ENCODE data around the gene SYCN.
"Not testable (repeated sequence)": the region's sequence is repeated elsewhere in the genome, so short reads cannot be mapped to it uniquely, and the experiment has no call there.

Gene SYCN

DNA sequence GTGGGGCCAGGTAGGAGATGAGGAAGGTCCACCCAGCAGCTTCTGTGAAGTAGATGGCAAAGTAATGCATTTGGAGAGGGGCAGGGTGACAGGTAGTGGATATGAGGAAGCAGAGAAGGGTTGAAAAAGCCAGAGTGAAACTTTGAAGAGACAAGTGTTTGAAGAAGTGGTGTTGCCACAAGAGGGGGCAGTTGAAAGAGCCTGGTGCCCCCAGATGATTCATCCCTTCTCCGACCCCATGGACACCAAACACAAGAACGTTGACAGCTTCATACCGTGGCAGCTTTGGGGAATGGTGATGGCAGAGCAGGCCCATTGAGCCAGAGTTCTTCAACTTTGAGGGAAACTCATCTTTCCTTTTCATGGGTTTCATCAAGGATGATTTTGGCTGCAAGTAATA lies 20.8 kb upstream of the SYCN start:
- DNase-seq (ENCODE audit: low read depth): no peak

GRCh38 chr19:39223703-39224279 lies 19.7 kb upstream of the SYCN start:
- DNase-seq (ENCODE audit: low read depth): no peak

DNA sequence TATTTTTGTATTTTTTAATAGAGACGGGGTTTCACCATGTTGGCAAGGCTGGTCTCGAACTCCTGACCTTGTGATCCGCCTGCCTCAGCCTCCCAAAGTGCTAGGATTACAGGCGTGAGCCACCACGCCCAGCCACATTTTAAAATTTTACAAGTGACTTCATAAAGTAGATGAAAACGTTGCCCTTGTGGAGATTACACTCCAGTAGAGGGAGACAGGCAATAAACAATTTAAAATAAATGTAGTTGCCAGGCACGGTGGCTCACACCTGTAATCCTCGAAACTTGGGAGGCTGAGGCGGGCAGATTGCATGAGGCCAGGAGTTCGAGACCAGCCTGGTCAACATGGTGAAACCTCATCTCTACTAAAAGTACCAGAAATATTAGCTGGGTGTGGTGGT lies 15.0 kb upstream of the SYCN start:
- not testable (repeated sequence) for DNase-seq (ENCODE audit: low read depth)

- no peak for DNase-seq (ENCODE audit: low read depth)
Measured at GRCh38 chr19:39218230-39219007, 14.4 kb upstream of the SYCN start.

DNA sequence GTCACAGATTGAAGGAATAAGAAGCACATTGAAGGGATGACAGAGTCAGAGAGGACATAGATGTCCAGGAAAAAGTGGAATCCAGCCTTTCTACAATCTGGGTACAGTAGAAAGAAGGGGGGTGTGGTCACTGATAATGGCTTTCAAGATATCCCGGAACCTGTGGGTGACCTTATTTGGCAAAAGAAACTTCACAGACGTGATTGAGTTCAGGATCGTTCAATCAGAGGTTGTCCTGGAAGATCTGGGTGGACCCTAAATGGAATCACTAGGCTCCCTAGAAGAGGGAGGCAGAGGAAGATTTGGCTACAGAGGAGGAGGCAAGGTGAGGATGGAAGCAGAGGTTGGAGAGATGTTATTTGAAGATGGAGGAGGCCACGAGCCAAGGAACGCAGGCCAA lies 13.0 kb upstream of the SYCN start:
- no peak for DNase-seq (ENCODE audit: low read depth)

DNA sequence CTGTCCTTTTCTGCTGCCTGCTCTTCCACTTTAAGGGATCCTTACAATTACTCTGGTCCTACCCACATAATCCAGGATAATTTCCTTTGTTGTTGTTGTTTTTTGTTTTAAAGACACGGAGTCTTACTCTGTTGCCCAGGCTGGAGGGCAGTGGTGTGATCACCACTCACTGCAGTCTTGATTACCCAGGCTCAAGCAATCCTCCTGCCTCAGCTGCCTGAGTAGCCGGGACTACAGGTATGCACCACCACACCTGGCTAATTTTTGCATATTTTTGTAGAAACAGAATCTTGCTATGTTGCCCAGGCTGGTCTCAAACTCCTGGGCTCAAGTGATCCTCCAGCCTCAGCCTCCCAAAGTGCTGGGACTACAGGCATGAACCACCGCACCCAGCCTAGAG lies 11.3 kb upstream of the SYCN start:
- not testable (repeated sequence) for DNase-seq (ENCODE audit: low read depth)

DNA sequence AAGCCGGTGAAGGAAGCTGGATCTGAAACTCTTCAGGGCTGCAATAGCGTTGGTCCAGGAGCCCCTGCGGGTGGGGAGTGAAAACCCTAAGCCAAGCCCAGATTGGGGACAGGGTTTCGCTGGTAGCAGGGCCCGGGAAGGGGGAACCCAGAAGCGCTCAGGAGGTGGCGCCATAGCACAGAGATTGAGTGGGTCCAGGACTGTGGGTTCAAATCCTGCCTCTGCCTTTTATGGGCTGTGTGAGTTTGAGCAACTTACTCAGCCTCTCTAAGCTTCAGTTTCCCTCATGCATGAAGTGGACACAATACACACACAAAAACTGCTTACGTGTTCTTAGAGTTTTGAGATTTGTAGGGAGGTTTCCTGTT lies 8.3 kb upstream of the SYCN start:
- DNase-seq (ENCODE audit: low read depth): no peak

DNA sequence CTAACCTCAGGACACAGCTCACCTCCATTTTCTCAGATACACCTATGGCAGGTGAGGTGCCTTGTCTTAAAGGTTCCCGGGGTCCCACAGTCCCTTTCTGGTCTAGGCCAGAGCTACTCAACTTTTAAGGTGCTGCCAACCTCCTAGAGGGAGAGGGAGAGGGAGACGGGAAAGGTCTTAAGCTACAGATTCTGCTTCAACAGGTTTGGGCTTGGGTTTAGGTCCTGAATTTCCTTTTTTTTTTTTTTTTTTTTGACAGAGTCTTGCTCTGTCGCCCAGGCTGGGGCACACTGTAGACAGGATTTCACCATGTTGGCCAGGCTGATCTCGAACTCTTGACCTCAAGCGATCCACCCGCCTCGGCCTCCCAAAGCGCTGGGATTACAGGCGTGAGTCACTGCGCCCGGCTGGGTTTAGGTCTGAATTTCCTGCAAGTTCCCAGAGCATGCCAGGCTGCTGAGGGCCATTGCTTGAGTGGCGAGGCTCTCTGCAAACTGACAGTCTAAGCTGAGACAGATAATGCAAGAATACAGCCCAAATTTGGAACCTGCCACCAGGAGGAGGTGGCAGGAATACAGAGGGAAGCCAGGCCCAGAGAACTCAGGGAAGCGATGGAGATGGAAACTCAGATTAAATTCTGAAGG lies 7.8 kb upstream of the SYCN start:
- no peak for DNase-seq (ENCODE audit: low read depth)

DNA sequence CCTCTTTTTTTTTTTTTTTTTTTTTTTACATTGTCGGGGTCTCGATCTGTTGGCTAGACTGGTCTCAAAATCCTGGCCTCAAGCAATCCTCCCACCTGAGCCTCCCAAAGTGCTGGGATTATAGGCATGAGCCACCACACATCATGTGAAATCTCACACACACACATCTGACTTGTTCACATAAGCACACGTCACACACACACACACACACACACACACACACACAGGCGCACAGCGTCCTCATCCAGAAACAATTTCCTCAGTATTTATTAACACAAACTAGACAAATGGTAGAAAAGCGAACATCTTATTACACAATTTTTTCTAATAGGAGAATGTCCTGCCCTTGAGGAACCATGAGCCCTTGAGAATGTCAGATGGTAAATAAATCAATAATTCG lies 5.1 kb upstream of the SYCN start:
- no peak for DNase-seq (ENCODE audit: low read depth)

- no peak for DNase-seq (ENCODE audit: low read depth)
Measured at GRCh38 chr19:39208175-39208795, 4.2 kb upstream of the SYCN start.

DNA sequence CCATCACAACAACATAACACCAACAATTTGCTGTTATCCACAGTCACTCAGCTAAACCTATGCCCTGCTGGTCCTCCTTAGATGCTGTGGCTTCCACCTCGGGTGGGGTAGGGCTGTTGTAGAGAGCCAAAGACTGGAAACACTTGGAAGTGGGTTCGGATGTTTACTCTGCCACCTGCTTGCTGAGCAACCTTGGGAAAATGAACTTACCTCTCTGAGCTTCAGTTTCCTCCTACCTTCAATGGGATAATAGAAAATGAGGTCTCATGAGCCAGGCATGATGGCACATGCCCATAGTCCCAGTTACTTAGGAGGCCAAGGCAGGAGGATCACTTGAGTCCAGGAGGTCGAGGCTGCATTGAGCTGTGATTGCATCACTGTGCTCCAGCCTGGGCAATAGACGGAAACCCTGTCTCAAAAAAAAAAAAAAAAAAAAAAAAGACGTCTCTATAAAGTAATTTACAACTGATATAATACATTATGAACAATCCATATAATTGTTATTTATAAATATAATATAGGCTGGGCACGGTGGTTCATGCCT lies 3.3 kb upstream of the SYCN start:
- DNase-seq (ENCODE audit: low read depth): no peak

DNA sequence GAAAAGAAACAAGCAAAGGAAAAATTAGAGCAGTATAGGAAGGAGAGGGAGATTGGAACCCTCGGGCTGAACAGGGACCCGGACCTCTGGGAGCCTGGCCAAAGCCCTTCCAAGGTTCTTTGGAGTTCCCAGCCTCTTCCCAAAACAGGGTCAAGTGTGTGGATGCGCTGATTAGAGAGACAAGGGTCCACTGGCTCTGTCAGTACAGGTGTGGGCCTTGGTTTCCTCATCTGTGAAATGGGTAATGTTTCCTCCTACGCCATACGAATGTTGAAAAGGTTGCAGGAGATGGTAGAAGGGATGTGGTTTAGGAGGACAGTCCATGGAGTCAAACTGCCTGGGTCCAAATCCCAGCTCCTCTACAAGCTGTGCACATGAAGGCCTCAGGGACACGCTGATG lies 2.1 kb upstream of the SYCN start:
- no peak for DNase-seq (ENCODE audit: low read depth)

DNA sequence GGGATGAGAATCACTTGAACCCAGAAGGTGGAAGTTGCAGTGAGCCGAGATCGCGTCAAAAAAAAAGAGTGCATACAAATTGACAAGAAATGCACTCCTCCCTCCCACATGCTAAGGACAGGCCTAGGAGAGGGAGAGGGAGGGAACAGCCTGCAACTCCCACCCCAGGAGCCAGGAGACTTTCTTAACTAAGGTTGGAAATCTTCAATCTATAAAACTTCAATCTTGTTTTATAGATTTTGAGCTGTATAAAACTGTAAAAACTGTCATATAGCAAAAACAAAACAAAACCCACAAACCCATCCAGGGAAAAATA lies 1.3 kb upstream of the SYCN start:
- DNase-seq (ENCODE audit: low read depth): no peak

DNA sequence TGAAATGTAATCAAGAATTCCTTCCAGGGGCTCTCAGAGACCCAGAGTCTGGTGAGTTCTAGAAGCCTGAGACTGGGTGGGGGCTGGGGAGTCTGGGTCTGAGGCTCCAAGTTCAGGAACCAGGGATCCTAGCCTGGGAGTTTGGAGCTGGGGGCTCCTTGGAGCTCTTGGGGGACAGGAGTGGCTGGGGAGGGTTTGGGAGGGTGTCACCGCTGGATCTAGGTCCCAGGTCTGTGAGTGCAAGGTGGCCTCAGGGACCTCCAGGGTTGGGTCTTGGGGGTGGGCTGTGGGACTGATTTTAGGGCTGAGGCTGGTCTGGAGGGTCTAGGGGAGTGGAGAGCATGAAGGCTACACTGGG lies 1.1 kb downstream of the SYCN start:
- DNase-seq (ENCODE audit: low read depth): no peak

- no peak for DNase-seq (ENCODE audit: low read depth)
Measured at GRCh38 chr19:39200803-39201115, 3.3 kb downstream of the SYCN start.

DNA sequence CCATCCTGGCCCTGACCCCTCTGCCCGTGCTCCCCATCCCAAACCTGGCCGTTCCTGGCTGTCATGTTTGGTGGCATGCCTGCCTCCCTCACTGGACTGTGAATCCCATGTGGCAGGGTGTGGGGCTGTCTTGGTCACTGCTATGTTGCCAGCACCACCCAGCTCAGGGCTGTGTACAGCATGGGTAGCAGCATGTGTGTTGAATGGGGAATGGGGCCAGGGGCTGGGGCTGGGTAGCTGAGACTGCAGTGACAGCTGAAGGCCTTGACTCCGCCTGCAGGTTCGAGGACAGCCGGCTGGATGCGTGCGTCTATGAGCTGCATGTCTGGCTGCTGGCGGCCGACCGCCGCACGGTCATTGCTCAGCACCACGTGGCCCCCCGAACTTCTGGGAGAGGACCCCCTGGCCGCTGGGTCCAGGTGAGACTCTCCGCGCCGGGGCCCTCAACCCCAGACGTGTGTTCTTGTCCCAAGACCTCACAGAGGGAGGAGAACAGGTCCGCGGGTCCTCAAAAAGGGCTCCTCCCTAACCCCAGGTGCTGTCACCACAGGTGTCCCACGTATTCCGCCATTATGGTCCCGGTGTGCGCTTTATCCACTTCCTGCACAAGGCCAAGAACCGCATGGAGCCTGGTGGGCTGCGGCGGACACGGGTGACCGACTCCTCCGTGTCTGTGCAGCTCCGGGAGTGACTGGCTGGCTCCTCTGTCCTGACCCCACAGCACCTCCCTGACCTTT lies 3.8 kb downstream of the SYCN start:
- no peak for DNase-seq (ENCODE audit: low read depth)

- DNase-seq (ENCODE audit: low read depth): peak; percentile 15
Measured at GRCh38 chr19:39199025-39199424, 5.0 kb downstream of the SYCN start.

DNA sequence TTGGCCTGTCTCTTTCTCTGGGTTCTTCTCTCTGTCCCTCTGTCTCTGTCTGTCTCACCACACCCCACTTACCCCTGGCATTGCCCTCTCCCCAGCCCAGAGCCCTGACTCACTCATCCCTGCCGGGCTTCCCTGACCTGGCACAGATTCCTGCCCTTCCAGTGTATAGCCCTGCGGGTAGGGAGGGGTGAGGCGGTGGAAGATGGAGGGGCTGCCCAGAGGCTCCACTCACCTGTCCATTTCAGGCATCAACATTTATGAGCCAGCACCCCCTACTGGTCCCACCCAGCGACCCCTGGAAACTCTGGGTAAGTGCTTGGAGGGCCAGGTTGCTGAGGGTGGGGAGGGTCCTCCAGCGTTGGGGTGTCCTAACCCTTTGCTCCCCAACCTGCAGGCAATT lies 6.3 kb downstream of the SYCN start:
- no peak for DNase-seq (ENCODE audit: low read depth)

GRCh38 chr19:39196860-39197562 lies 7.1 kb downstream of the SYCN start, which contains the start of gene NCCRP1:
TSS of gene NCCRP1 (plus strand) at chr19:39196964. CDS start at chr19:39196983, 19 bp downstream.
- no peak for DNase-seq (ENCODE audit: low read depth)

DNA sequence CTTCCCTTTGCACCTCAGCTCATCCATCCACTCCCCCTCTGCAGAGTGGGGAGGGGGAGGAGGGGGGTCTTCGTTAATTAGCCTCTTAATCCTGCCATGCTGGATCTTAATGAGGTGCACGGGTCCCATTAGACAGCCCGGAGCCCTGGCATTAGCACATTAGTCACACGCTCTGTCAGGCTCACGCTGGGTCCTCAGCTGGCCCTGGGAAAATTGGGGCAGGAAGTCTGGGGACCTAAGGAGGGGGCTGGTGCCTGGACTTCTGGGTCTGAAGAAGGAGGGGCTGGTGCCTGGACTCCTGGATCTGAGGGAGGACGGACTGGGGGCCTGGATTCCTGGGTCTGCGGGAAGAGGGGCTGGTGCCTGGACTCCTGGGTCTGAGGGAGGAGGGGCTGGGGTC lies 7.7 kb downstream of the SYCN start:
- DNase-seq (ENCODE audit: low read depth): no peak

DNA sequence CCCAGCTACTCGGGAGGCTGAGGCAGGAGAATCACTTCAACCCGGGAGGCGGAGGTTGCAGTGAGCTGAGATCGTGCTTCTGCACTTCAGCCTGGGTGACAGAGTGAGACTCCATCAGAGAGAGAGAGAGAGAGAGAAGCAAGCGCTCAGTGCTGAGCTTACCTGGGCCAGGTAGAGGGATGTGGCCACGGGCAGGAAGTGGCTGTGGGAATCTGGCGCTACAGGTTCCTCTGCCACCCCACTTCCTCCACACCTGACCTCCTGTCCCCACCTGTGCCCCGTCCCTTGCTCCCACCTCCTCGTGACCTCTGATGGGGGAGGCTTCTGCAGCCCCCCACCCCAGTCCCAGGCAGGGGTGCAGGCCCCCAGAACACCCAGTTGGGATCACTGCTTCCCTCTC lies 8.3 kb downstream of the SYCN start:
- no peak for DNase-seq (ENCODE audit: low read depth)

All from GM04504 (cell line).